GM18508 (cell line): ENCODE data around the gene PIGQ.
"Not testable (repeated sequence)": the region's sequence is repeated elsewhere in the genome, so short reads cannot be mapped to it uniquely, and the experiment has no call there.

Experiments
- ATAC-seq: cut with Tn5 transposase; IDR thresholded peaks from one replicate; pipeline ENCODE4 v1.9.1; 2021; ENCODE audit warnings: moderate number of reproducible peaks; ENCODE audit not compliant: insufficient read depth, unreplicated experiment

Gene PIGQ

DNA sequence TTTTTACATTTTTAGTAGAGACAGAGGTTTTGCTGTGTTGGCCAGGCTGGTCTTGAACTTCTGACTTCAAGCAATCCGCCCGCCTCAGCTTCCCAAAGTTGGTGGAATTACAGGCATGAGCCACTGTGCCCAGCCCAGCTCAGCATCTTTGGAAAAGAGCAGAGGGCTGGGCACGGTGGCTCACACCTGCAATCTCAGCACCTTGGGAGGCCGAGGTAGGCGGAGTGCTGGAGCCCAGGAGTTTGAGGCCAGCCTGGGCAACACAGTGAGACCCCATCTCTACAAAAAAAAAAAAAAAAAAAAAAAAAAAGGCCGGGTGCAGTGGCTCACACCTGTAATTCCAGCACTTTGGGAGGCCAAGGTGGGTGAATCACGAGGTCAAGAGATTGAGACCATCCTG is 27.9 kb downstream of the PIGQ start:
- ATAC-seq, result not testable (repeated sequence)

DNA sequence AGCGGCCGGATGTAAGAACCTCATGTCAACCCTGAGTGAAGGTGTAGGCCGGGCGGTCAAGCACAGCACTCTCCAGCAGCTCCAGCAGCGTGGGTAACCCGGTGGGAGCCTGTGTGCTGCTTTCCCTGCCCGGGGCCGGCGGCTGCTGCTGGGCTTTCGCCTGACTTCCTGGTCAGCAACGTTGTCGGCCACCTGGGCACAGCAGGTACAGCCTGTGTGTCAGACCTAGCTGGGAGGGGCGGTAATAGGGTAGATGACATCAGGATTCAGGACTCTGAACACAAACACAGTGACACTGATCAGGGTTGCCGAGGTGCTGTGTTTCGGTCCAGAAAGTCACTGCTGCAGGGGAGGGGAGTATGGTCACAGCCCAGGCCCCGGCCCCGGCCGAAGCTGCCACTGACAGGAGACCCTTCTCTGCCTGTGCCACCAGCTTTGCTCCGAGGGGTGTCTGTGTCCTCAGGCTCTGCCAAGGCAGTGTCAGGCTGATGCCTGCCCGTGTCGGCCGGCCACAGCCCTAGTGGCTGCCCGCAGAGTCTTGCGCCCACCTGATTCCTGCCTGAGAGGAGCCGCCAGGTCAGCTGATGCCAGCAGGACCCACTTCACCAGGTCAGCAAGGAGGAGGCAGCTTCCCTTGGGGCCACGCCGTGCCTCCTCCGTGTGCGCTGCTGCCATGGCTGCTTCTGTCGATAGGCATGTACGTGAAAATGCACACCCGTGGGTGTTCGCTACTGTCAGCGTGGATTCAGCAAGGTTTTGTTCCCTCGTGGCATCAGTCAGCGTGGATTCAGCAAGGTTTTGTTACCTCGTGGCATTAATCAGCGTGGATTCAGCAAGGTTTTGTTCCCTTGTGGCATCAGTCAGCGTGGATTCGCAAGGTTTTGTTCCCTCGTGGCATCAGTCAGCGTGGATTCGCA is 29.3 kb downstream of the PIGQ start:
- no peak for ATAC-seq

DNA sequence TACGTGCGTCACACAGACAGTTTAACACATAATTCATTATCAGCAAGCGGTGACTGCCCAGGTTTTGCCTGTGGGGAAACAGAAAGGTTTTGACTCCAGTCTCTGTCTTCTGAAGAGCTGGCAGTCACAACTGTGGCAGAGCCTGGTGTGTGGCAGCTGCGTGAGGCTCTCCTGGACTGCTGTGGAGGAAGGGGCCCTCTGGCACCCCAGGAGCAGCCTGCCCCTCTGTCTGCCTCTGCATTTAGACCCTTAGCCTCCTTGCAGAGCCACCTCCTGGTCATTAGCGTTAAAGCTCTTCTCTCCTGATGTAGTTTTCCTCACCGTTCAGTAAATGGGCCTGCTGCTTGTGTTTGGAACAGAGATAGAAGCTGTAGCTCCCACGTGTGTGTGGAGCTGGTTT is 31.0 kb downstream of the PIGQ start:
- no peak for ATAC-seq

DNA sequence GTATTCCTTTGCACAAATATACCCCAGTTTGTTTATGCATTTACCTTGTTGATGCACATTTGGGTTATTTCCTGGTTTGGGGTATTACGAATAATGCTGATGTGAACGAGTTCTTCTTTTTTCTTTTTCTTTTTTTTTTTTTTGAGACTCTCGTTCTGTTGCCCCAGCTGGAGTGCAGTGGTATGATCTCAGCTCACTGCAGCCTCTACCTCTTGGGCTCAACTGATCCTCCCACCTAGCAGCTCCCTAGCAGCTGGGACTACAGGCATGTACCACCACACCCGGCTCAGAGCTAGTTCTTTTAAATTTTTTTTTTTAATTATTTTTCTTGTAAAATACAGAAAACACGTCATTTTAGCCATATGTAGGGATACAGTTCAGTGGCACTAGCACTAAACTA is 34.2 kb downstream of the PIGQ start:
- no peak for ATAC-seq

- ATAC-seq, result no peak
Measured at GRCh38 chr16:606656-607307, 37.0 kb downstream of the PIGQ start.

DNA sequence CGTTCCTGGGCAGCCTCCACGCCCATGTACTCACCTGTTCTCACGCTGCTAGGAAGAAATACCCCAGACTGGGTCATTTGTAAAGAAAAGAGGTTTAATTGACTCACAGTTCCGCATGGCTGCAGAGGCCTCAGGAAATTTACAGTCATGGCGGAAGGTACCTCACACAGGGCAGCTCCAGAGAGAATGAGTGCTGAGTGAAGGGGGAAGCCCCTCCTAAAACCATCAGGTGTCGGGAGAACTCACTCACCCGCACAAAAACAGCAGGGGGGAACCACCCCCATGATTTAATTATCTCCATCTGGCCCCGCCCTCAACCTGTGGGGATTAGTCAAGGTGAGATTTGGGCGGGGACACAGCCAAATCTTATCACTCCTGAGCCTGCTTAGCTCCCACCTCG is 38.3 kb downstream of the PIGQ start:
- no peak for ATAC-seq

- ATAC-seq, result no peak
Measured at GRCh38 chr16:609316-609715, 39.5 kb downstream of the PIGQ start.

- ATAC-seq, result no peak
Measured at GRCh38 chr16:609984-610383, 40.2 kb downstream of the PIGQ start.

GRCh38 chr16:610513-611381 is 41.0 kb downstream of the PIGQ start:
- no peak for ATAC-seq

DNA sequence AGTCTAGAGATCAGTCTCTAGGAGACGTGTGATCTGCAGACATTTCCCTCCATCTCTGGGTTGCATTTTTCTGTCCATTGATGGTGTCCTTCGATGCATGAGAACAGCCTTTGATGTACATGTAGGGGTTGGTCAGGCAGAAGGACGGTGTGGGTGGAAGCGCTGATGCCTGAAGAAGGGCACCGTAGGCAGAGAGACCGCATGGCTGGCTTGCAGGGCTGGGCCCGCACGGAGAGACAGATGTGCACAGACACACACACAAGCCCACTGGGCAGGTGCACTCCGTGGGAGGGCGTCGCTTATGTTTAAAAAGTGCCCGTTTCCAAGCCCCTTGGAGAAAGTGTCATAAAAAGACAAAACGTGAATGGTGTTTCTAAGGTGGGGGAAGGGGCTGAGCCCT is 45.4 kb downstream of the PIGQ start:
- ATAC-seq, result no peak

DNA sequence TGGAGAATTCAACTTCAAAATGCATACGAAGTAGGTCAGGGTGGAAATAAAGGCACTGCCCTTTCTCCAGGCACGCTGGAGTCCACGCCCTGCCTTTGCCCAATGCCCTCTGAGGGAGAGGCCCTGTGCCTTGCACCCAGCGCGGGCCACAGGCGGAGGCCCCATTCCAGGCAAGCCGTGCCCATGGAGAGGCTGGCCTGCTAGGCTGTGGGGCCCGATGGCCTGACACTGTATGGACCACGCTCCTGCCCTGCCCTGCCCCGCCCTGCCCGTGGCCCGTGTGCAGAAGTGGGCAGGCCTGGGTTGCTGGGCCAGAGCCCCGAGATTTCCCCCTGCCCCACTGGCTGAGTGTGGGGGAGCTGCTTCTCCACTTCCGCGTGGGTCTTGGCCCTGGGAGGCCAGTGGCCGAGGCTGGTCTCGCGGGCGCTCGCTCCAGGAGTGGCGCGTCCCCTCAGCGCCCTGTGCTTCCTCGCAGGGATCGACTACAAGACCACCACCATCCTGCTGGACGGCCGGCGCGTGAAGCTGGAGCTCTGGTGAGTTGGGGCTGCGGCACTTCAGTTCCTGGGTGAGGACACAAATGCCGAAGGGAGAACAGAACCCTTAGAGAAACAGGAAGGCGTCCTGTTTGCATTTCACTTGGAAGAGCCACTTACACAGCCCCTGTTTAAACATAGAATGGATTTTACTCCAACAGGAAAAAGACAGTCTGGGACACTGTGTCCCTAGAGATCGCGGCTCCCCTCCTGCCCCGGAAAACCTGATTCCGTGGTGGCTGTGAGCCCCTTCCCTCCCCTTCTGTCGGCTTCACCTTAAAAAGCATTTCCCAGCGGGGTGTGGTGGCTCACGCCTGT is 47.2 kb downstream of the PIGQ start:
- ATAC-seq, result no peak

DNA sequence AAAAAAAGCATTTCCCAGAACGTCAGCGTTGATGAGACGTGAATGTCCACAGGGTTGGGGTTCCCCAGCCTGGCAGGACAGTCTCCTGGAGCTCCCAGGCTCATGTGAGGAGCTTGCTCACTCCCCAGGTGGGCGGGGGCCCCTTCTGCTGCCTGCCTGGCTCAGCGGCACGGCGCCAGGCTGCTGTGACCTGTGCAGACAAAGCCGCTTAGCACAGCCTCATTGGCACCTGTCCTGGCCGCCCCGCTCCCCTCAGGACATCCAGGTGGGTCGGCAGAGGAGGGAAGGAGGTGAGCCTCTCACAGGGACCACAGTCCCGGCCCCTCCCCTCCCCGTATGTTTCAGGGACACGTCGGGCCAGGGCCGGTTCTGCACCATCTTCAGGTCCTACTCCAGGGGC is 48.1 kb downstream of the PIGQ start:
- no peak for ATAC-seq

DNA sequence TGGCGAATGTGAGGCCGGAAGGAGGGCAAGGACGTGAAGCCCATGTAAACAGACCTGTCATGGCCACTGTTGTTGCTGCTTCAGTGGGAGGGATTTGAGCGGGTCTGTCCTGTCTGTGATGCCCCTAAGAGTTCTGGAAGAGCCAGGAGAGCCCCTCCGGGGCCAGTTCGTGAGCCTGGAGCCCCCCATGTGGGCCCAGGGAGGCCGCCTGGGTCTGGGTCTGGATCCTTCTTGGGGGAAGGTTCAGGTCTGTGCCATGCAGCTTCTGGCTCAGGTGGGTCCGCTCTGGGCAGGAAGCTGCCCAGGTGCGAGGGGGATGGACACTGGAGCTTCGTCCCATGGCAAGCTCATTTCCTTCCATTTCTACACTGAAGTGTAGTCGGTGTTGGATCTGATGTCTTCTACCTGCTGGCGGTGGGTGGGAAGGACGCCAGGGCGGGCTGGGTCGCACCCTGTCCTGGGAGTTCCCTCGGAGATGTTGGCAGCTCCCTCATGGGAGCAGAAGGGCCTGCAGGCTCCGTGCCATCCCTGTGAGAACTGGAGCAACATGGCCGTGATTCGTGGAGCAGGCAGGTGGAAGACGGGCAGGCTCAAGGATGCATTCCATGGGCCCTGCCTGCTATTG is 49.8 kb downstream of the PIGQ start:
- ATAC-seq, result no peak

GRCh38 chr16:620700-621525 is 51.1 kb downstream of the PIGQ start:
- no peak for ATAC-seq

- no peak for ATAC-seq
Measured at GRCh38 chr16:621526-622105, 51.8 kb downstream of the PIGQ start.

DNA sequence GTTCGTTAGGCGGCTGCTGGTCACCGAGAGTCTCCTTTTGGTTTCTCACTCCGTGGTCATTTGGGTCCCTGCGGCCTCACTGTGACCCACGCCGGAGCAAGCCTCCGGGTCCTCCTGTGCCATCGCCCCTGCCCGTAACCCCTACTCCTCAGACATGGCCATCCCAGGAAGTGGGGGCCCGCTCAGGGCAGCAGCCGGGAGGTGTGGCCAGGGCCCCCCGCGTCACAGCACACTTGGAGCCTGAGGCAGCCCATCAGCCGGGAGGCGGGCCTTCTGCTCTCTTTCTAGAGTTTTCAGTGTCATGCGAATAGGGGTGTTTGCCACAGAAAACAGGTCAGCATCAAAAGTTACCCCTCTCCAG is 53.1 kb downstream of the PIGQ start:
- ATAC-seq, result no peak

- ATAC-seq, result no peak
Measured at GRCh38 chr16:624526-625070, 54.8 kb downstream of the PIGQ start.
